Stimulated activated naive CD8-positive, alpha-beta T cell treated with anti-CD3 and anti-CD28 coated beads, Interleukin-15, Interleukin-2, amounts not matched to agents 100 ng/mL and 50 ng/mL, for 24 hours (primary cell): ENCODE data around the gene IRF4.

Experiments used
- H3K27ac Mint-ChIP-seq: one replicate; pipeline ENCODE4 v1.8.0; 2021; ENCODE audit warnings: mild to moderate bottlenecking, mixed read lengths
- H3K27me3 Mint-ChIP-seq: one replicate; pipeline ENCODE4 v1.8.0; 2021; ENCODE audit warnings: mixed read lengths
- H3K36me3 Mint-ChIP-seq: one replicate; pipeline ENCODE4 v1.8.0; 2021; ENCODE audit warnings: low read depth, mixed read lengths
- H3K4me1 Mint-ChIP-seq: one replicate; pipeline ENCODE4 v1.8.0; 2021; ENCODE audit warnings: low read depth, mixed read lengths
- H3K4me3 Mint-ChIP-seq: one replicate; pipeline ENCODE4 v1.8.0; 2021; ENCODE audit warnings: mild to moderate bottlenecking, mixed read lengths
- H3K9me3 Mint-ChIP-seq: one replicate; pipeline ENCODE4 v1.8.0; 2021; ENCODE audit warnings: mixed read lengths

The IRF4 gene

DNA sequence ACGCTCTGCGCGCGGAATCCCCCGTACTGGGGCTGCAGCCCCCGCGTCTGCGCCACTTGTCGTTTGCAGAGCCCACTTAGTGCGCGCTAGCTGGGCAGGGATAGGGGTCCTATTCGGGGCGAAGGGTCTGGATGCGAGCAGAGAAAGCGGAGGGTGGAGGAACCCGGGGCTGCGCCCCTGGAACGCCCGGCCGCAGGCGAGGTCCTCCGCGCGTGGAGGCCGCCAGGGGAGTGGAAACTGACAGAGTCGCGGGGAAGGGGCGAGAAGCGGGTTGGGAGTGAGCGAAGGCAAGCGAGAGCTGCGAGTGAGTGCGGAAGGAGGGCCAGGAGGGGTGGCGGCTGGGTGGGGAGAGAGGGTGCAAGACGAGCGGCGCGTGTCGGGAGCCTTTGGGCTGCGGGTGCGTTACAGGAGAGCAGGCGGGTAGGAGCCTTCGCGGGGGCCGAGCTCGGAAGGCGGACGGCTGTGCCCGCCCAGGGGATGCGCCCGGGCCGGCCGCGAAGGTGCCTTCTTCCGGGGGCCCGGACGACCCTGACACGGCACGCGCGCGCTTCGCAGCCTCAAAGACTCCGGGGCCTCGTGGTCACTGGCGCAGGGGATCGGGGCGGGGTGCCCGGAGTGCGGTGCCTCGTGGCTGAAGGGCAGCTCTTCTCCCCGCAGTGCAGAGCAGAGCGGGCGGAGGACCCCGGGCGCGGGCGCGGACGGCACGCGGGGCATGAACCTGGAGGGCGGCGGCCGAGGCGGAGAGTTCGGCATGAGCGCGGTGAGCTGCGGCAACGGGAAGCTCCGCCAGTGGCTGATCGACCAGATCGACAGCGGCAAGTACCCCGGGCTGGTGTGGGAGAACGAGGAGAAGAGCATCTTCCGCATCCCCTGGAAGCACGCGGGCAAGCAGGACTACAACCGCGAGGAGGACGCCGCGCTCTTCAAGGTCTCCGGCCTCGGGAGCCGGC is 1.2 kb downstream of the IRF4 start:
- H3K4me1 Mint-ChIP-seq: peaks cover 67% of the 10 kb centered on the region
- H3K27ac Mint-ChIP-seq: peak overlapping the region; percentile 89
- H3K4me3 Mint-ChIP-seq: peak overlapping the region; percentile 99
- no peaks in the 10 kb centered on the region for H3K9me3 Mint-ChIP-seq
- H3K36me3 Mint-ChIP-seq: peaks cover 47% of the 10 kb centered on the region
- peaks cover 5% of the 10 kb centered on the region for H3K27me3 Mint-ChIP-seq

DNA sequence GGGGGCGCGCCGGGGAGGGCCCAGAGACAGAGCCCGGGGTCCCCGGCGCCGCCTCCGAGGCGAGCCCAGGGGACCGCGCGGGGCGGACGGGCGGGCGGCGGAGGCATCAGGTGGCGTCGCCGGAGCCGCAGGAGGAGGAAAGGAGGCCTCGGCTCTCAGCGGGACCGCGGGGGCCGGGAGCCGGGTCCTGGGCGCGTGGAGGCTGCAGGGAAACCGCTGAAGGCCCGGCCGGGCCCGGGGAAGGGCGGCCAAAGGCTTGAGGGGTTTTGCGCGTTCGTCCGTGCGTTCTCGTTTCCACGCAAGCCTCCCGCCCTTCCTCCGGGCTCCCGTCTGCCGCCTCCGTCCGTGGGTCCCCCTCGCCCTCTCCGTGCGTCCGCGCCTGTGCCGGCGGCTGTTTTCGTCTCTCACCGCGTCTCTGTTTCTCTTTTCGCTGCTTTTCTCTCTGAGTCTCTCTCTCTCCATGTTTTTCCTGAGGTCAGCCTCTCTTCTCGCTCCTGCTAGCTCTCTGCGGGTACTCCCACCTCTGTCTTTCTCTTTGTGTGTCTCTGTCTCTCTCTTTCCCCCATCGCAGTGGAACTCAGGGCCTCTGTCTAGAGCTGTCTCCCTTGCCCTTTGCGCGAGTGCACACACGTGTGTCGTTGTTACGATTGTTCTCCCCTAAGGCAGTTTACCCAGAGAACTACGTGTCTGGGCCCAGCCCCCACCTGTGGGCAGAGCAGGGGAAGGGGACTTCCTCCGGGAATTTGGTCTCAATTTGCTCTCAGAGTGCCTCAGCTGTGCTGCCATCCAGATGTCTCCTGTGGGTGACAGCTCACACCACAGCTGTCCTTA is 2.1 kb downstream of the IRF4 start:
- Mint-ChIP-seq H3K27ac (peak overlapping the region; percentile 99), H3K36me3 (peaks cover 56% of the 10 kb centered on the region), H3K27me3 (peaks cover under 1% of the 10 kb centered on the region), H3K4me1 (peaks cover 74% of the 10 kb centered on the region), H3K4me3 (peak overlapping the region; percentile 99), H3K9me3 (no peaks in the 10 kb centered on the region)

DNA sequence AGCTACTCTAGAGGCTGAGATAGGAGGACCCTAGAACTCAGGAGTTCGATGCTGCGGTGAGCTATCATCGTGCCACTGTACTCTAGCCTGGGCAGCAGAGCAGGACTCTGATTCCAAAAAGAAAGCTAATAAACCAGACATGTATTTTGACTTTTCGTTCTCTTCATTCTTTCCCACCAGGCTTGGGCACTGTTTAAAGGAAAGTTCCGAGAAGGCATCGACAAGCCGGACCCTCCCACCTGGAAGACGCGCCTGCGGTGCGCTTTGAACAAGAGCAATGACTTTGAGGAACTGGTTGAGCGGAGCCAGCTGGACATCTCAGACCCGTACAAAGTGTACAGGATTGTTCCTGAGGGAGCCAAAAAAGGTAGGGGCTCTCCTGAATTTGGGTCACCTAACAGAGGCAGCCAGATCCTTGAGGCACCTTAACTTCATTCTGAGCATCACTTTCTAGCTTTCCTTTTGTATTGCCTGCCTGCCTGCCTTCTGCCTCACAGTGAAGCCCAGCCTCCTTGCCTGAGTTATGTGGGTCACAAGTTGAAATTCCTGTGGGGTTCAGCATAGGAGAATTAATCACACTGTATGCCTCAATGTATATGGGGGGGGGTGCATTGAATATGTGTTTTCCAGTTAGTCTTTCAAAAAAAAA is 3.2 kb downstream of the IRF4 start:
- no peaks in the 10 kb centered on the region for H3K9me3 Mint-ChIP-seq
- peak overlapping the region; percentile 19 for H3K27ac Mint-ChIP-seq
- peaks cover 74% of the 10 kb centered on the region for H3K4me1 Mint-ChIP-seq
- H3K36me3 Mint-ChIP-seq: peaks cover 68% of the 10 kb centered on the region
- no peaks in the 10 kb centered on the region for H3K27me3 Mint-ChIP-seq
- peak overlapping the region; percentile 99 for H3K4me3 Mint-ChIP-seq

DNA sequence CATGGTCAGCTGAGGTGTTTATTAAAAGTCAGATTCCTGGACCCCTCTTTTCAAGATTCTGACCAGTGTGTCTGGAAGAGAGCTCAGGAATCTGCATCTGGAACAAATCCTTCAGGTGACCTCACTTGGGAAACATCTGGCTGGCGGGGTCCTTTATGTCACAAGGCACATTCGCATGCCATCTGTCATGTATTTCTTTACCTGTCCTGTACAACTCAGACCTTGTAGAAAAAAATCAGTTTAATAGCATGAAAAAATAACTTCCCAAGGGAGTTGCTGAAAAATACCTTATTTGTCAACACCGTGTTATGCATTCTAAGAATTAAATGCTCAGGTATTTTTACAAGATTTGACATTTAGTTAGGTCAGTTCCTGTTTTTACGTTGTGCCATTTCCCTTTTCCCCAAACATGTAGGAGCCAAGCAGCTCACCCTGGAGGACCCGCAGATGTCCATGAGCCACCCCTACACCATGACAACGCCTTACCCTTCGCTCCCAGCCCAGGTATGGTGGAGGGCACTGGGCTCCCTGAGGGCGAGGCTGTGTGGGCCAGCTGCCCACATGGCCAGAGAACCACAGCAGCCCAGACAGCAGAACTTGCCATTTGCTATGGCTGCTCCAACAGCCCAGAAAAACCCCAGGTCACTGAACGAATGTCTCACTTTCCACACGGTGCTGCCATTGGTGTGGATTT is 4.0 kb downstream of the IRF4 start:
- H3K27me3 Mint-ChIP-seq: no peaks in the 10 kb centered on the region
- H3K36me3 Mint-ChIP-seq: peaks cover 76% of the 10 kb centered on the region
- H3K9me3 Mint-ChIP-seq: no peaks in the 10 kb centered on the region
- peak overlapping the region; percentile 99 for H3K4me3 Mint-ChIP-seq
- peak overlapping the region; percentile 62 for H3K27ac Mint-ChIP-seq
- H3K4me1 Mint-ChIP-seq: peaks cover 74% of the 10 kb centered on the region

DNA sequence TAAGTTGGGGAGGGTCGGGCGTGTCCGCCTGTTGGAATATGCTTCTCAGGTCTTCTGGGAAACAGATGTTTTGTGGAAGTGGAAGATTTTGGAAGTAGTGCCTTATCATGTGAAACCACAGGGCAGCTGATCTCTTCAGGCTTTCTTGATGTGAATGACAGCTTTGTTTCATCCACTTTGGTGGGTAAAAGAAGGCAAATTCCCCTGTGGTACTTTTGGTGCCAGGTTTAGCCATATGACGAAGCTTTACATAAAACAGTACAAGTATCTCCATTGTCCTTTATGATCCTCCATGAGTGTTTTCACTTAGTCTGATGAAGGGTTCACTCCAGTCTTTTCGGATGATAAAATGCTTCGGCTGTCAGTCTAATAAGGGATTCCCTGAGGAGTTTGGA is 4.6 kb downstream of the IRF4 start:
- Mint-ChIP-seq H3K27me3 (no peaks in the 10 kb centered on the region), H3K4me3 (peak overlapping the region; percentile 99), H3K9me3 (no peaks in the 10 kb centered on the region), H3K36me3 (peaks cover 81% of the 10 kb centered on the region), H3K4me1 (peaks cover 74% of the 10 kb centered on the region), H3K27ac (peak overlapping the region; percentile 62)

DNA sequence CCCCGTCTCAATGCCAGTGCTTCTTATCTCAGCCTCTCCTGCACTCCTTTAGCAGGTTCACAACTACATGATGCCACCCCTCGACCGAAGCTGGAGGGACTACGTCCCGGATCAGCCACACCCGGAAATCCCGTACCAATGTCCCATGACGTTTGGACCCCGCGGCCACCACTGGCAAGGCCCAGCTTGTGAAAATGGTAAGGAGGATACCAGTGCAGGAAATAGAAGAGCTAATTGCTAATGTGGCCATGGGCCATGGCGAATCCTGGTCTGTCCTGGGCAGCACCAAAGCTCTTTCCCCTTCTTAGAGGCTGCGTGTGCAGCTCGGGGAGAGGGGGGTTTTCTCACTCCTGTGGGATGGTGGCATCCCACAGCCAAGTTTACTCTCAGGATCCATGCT is 5.5 kb downstream of the IRF4 start:
- Mint-ChIP-seq H3K27me3 (no peaks in the 10 kb centered on the region), H3K4me3 (peak overlapping the region; percentile 72), H3K27ac (peak overlapping the region; percentile 51), H3K4me1 (peaks cover 81% of the 10 kb centered on the region), H3K9me3 (no peaks in the 10 kb centered on the region), H3K36me3 (peaks cover 91% of the 10 kb centered on the region)

DNA sequence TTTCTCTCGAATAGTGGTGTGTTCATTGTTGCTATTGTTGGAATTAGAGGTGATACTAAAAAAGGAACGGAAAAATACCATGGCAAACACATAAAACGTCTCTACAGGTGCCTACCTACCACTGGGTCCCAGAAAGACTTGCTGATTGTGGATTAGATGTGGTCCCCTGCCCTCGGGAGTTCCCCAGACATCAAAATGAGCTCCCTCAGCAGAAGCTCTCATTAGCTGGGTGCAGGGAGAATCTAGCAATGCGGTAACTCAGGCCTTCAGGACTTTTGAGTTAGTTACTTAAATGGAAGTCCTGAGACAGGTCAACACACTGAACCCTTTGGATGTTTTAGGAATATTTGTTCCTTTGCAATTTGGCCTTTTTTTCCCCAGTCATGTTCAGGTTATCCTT is 6.1 kb downstream of the IRF4 start:
- H3K27me3 Mint-ChIP-seq: no peaks in the 10 kb centered on the region
- peak overlapping the region; percentile 72 for H3K4me3 Mint-ChIP-seq
- H3K36me3 Mint-ChIP-seq: peaks cover 93% of the 10 kb centered on the region
- H3K27ac Mint-ChIP-seq: peak overlapping the region; percentile 51
- peaks cover 86% of the 10 kb centered on the region for H3K4me1 Mint-ChIP-seq
- no peaks in the 10 kb centered on the region for H3K9me3 Mint-ChIP-seq

DNA sequence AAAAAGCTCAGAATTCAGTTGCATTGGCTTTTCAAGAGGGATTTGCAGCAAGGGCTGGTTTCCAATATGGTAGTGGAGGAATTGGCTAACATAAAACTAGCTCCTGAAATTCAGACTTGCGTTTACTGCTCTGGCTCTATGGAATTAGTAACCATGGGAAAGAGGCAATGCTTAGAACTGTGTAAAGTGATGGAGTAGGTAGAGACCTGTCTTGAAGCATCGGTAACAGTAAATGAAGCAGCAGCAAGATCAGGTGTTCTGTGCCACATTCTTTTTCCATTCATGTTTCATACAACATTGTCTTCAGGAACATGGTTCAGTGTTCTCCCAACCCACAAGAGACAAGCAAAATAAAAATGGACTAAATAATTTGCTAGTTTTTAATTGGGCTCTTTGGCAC is 6.5 kb downstream of the IRF4 start:
- Mint-ChIP-seq H3K9me3 (no peaks in the 10 kb centered on the region), H3K36me3 (peaks cover 94% of the 10 kb centered on the region), H3K27ac (peak overlapping the region; percentile 51), H3K4me3 (peak overlapping the region; percentile 72), H3K4me1 (peaks cover 91% of the 10 kb centered on the region), H3K27me3 (no peaks in the 10 kb centered on the region)

DNA sequence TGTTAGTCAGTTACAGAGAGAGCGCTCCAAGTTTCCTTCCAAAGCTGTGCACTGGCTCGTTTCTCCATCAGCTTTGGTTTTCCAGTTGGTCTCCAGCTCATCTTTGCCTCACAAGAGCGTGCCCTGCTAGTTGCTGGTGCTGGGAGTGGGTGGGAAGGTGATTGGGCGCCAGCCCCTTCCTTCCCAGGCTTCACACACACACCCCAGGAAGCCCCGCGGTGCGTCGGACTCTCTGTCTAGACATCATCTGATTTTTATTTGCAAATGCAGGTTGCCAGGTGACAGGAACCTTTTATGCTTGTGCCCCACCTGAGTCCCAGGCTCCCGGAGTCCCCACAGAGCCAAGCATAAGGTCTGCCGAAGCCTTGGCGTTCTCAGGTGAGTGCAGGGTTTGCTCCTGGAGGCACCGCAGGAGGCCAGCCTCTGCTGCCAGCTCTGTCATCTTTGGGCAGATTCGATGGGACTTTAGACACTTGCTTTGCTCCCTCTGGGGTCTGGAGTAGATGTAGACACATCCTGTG is 7.1 kb downstream of the IRF4 start:
- Mint-ChIP-seq H3K36me3 (peaks cover 96% of the 10 kb centered on the region), H3K4me1 (peaks cover 95% of the 10 kb centered on the region), H3K9me3 (no peaks in the 10 kb centered on the region), H3K4me3 (peak overlapping the region; percentile 72), H3K27ac (peak overlapping the region; percentile 71), H3K27me3 (no peaks in the 10 kb centered on the region)

DNA sequence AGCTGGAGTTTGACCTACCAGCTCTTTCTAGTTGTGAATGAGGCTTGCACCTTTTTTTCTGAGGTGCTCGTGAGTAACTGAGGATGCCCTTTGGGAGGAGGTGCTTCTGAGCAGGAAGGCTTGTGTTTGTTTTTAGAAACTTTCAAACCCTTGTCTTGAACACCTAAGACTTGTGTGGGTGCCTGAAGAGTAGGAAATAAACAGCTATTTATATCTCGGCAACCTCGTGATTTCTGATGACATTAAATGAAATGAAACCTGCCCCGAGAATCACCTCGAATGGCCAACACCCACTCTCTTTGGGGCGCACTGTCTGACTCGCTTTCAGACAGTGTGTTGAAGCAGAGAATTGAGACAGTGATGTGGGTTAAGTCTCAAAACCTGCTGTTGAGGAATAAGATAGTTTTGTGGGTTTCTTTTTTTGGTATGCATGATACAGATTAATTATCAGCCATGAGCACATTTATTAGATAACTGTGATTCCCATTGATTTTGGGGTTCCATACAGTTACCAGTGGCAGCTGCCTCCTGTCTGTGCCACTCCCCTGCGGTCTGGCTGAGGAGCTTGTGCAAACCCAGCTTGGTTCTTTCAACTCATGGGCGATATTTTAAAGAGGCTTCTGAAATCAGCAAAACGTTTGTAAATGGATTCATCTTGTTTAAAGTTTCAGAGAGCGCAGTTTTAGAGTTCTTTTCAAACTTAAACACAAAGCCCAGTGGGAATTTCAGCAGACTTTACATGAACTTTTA is 8.4 kb downstream of the IRF4 start:
- Mint-ChIP-seq H3K36me3 (peaks cover 97% of the 10 kb centered on the region), H3K27me3 (no peaks in the 10 kb centered on the region), H3K4me1 (peaks cover 96% of the 10 kb centered on the region), H3K27ac (peak overlapping the region; percentile 81), H3K4me3 (peak overlapping the region; percentile 72), H3K9me3 (no peaks in the 10 kb centered on the region)

DNA sequence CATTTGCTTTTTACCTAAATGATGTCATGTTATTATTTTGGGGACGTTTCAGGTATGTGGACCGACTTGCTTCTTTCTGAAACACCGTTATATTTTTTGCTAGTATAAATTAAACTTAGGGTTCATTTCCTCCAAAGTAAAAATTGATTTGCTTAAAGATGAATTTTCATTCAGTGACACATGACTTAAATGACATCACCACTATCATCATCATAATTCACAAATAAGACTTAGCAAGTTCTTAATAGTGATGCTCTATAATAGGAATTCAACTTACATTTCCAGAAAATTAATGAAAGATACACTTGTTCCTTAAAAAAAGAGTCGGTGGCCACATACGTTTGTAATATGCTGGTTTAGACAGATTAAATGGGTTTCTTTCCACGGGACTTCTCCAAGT is 9.3 kb downstream of the IRF4 start:
- H3K4me3 Mint-ChIP-seq: peak overlapping the region; percentile 79
- peaks cover 96% of the 10 kb centered on the region for H3K4me1 Mint-ChIP-seq
- H3K27ac Mint-ChIP-seq: peak overlapping the region; percentile 93
- H3K27me3 Mint-ChIP-seq: no peaks in the 10 kb centered on the region
- H3K36me3 Mint-ChIP-seq: peaks cover 97% of the 10 kb centered on the region
- H3K9me3 Mint-ChIP-seq: no peaks in the 10 kb centered on the region

DNA sequence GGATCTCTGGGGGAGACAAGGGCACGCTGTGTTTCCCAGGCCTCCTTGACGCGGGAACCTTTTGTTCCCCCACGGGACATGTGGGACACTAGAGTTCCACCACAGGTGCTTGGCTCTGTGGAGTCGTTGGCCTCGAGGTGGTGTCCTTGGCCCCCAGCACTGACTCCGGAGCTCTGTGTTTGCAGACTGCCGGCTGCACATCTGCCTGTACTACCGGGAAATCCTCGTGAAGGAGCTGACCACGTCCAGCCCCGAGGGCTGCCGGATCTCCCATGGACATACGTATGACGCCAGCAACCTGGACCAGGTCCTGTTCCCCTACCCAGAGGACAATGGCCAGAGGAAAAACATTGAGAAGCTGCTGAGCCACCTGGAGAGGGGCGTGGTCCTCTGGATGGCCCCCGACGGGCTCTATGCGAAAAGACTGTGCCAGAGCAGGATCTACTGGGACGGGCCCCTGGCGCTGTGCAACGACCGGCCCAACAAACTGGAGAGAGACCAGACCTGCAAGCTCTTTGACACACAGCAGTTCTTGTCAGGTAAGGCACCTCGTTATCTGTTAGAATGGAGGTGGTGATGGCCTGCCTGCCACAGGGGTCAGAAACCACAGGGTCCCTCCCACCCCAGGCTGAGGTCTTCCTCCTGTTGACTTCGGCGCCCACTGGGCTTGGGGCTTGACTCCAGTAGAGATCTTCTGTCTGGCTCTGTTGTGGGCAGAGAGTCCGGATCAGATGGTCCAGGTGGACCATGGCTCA is 9.9 kb downstream of the IRF4 start:
- Mint-ChIP-seq H3K27ac (peak overlapping the region; percentile 93), H3K4me3 (peak overlapping the region; percentile 79), H3K4me1 (peaks cover 94% of the 10 kb centered on the region), H3K27me3 (no peaks in the 10 kb centered on the region), H3K36me3 (peaks cover 95% of the 10 kb centered on the region), H3K9me3 (no peaks in the 10 kb centered on the region)

DNA sequence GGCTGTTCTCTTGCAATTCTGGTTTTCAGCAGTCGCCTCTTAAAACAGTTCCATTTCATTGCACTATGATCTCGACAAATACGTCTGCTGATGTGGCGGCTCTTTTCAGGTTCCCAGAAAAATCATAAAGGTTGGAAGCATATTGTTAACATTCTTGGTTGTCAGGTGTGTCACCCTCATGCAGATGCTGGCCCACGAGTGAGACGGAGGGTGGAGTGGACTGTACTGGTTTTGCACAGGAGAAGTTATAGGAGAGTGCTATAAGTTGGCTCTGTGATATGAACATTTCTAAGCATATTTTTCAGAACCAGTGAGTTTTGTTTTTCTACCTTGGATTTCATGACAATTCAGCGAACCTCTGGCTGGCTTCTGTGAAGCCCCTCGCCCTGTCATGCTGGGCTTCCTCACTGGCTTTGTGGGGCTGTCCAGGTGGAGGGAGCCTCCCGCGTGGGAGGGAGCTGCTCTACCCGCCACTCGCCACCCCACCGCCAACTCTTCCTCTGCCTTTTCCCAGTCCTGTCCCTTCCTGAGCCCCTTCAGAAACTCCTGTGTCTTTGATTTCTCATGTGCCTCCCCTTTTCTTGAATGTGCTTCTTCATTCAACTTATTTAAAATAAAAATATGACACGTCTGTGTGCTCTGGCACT is 10.6 kb downstream of the IRF4 start:
- Mint-ChIP-seq H3K27me3 (no peaks in the 10 kb centered on the region), H3K27ac (peak overlapping the region; percentile 93), H3K9me3 (no peaks in the 10 kb centered on the region), H3K36me3 (peaks cover 98% of the 10 kb centered on the region), H3K4me3 (peak overlapping the region; percentile 79), H3K4me1 (peaks cover 98% of the 10 kb centered on the region)
